Activated CD4-positive, alpha-beta T cell treated with anti-CD3 and anti-CD28 coated beads, Interleukin-2, amount 50 U/mL, for 16 hours (primary cell): ENCODE results near the gene PLCB4.

Source experiments
- DNase-seq: peaks from one replicate; pipeline ENCODE4 v3.0.0-alpha.2; 2020

Gene PLCB4

DNA sequence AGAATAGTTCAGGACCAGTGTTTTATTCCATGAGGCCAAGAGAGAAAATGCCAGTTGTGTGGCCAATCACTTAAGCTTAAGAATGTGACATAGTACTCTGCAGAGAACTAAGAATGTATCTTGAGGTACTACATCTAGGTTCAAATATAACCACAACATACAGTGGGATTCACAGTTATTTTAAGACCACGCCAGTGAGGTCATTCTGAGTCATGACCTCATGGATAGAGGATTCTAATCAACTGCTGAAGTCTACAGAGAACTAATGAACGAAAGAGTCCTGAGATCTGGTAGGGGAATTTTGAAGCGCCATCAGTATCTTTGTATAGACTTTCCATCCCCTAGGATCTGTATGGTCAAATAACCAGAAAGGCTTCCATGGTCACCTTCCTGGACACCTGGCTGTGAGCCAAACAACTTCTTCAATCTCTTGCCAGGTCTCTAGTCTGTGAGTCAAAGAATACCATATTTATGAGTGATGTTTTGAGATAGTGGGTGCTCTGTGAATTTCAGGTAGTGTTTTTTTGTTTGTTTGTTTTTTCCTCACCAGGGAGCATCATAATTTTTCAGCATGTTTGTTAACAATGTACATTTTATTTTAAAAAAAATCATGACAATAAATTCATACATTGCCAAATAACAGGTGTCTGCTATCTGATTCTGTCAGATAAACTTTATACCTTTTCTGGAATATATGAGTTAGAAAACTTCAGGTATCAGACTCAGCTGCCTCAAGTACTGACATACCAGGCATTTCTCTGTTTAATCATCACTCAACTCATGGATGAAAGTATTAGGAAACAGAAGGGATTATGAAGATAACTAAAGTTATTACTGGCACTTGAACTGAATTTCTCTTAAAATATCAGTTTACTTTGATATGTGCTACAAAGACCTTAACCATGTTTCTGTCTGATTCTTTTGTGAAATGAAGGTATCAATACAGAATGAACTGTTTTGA lies 217.9 kb downstream of the PLCB4 start:
- DNase-seq, result no peak

DNA sequence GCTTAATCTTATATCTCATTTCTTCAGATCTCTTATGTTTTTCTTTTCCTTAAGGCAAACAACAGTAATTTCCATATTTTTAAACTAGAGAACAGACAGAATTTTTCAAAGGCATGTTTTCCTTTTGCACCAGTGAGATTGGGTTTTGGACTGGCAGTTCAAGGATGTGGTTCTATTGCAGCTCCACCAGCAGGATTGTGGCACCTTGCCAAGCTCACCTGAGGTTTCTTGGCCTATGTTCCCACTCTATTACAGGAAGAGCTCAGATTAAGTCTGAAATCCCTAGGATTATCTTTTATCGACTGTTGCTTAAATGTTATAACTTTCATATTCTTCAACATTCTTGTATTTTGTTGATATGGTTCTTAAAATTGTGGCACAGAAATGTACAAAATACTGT lies 218.9 kb downstream of the PLCB4 start:
- no peak for DNase-seq

GRCh38 chr20:9290331-9290730 lies 221.4 kb downstream of the PLCB4 start:
- DNase-seq, result no peak

- DNase-seq, result no peak
Measured at GRCh38 chr20:9293145-9293544, 224.3 kb downstream of the PLCB4 start.

DNA sequence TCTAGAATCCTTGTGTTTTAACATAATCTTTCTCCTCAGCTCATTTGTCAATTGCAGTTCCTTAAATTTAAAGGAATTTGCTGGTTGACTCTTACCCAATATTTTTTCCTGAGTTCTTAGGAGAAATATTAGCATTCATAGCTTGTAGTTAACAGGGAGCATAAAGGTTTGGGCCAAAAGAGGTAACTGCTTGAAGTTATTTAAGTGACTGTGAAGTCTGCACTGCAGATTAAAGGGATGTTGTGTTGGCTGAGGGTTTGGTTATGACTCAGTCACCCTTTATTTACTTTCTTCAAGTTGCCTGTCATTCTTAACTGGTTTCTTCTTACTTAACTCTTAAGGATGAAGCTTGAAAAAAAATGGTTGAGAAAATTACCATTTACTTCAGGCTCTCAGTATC lies 225.2 kb downstream of the PLCB4 start:
- DNase-seq, result peak; percentile 2

- DNase-seq, result no peak
Measured at GRCh38 chr20:9298906-9299305, 230.0 kb downstream of the PLCB4 start.

DNA sequence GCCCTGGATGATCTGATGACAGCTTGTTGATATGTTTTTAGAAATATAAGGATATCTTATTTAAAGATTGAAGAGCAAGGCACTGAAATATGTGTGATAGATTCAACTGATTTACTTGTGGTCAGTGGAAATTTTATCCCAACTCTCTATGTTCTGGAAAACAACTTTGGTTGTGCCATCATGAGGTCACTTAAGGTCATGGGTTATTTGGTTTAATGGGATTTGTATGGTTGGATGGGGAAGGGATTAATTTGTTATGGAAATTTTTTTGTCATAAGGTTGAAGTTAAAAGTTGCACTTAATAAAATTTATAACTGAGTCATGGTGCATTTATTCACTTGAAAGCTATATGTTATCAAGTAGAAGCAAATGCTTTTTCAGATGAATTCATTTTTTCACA lies 231.2 kb downstream of the PLCB4 start:
- no peak for DNase-seq

DNA sequence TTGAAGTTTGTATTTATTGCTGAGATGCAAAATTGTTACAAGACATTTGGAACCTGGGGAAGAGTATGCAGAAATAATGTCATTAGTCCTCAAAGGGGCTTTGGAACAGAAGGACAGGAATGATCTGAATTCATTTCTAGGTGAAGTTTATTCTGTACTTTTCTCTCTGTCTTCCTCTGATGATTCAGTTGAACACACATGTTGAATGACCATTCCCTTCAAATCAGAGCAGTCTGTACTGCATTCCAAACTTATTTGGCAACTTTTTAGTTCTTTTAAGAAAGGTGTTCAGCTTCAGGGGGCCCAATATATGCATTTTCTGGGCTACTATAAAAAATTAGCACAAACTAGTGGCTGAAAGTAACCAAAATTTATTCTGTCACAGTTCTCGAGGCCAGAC lies 231.6 kb downstream of the PLCB4 start:
- DNase-seq, result no peak

- no peak for DNase-seq
Measured at GRCh38 chr20:9301129-9302090, 232.5 kb downstream of the PLCB4 start.

DNA sequence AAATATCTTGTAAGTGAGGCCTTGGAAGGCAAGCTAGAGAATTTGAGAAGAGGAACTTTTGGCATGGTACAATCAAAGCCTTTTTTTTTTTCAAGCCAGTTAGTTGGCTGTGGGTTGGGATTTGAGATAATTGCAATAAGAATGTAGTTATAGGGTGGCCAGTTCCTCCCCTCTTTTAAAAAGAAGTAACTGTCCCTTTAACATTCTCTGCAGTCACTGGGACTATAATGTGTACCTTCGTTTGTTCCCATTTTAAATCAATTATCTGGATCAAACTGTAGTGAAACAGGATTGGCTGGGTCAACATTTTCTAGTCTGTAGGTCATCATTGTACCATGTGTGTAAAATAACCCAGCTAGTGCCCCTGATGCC lies 233.2 kb downstream of the PLCB4 start:
- no peak for DNase-seq

DNA sequence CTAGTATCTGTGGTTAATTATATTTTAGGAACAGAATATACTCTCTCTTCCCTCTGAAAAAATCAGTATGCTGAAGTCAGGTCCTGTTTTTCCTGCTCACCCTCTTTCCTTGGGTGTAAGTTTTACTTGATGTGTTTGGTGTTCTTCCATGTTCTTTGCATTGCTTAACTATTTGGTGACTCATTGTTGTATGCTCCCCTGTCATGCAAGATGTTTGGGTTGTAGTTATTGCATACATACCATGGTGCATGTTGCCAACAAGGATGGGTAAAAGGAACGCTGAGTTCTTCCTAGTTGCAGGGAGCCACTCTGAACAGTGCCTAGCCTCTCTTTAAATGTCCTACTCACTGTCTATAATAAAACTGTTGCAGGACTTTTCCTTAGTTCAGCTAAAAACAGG lies 237.6 kb downstream of the PLCB4 start:
- no peak for DNase-seq

DNA sequence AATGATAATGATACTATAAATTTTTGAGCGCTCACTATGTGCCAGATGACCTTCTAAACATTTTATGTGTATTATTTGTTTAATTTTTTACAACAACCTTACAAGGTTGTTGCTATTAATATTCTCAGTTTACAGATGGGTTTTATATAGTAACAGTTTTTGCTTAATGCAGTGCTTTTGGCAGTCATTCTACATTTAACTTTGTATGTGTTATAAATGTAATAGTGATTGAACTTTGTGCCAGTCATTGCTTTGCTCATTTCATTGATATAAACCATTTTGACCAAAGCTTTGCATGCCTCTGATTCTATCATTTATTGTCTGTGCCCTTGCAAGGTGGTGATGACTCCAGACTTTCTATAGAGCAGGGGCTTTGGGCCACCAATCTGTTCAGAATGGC lies 239.2 kb downstream of the PLCB4 start:
- no peak for DNase-seq

GRCh38 chr20:9311132-9311531 lies 242.2 kb downstream of the PLCB4 start:
- DNase-seq, result no peak

DNA sequence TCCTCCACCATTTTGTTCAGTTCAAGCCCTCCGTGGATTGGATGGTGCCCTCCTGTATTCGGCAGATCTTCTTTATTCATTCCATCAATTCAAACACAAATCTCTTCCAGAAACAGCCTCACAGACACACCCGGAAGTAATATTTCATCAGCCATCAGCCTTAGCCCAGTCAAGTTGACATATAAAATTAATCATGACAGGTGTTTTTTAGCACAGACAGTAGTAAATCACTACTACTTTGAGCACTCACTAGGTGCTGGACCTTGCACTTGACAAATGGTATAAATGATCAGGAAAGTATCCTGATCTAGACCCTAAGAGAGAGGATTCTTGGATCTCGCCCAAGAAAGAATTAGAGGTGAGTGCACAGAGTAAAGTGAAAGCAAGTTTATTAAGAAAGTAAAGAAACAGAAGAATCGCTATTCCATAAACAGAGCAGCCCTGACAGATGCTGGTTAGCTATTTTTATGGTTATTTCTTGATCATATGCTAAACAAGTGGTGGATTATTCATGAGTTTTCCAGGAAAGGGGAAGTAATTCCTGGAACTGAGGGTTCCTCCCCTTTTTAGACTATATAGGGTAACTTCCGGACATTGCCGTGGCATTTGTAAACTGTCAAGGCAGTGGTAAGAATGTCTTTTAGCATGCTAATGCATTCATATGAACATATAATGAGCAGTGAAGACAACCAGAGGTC lies 250.9 kb downstream of the PLCB4 start:
- no peak for DNase-seq

DNA sequence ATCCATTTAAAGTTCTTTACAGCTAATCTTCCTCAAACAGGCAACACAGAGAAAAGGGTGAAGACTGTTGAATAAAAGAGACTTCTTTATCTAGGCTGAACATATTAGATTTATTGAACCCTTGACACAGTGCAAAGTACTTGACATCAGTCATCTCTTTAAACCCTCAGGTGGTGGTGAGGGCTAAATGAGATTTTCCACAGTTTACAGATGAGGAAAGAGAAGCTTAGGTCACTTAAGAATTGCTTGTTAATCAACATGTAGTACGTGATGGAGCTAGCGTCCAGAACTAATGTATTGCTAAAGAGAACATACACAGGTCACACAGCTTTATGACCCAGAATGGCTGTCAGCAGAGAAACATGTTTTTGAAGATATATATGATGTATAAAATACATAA lies 252.1 kb downstream of the PLCB4 start:
- no peak for DNase-seq

- no peak for DNase-seq
Measured at GRCh38 chr20:9322661-9323060, 253.8 kb downstream of the PLCB4 start.

- no peak for DNase-seq
Measured at GRCh38 chr20:9323622-9324021, 254.7 kb downstream of the PLCB4 start.

GRCh38 chr20:9329355-9330101 lies 260.6 kb downstream of the PLCB4 start:
- DNase-seq, result no peak

DNA sequence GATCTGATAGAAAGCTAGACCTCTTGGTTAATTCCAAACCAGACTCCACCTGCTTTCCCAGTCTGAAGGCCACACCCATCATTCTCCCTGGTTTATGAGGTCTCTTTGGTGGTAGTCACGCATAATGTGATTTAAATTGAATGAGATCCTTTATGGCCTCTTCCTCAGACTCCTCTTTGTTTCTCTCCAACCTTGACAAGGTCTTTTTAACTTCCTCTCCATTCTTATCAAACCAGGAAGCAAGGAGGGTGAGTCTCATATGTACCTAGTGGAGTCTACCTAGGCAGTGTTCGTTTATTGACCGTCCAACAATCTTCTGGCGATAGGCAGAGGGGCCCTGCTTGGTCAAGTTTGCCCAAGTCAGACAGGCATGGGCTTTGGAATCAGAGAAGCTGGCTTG lies 261.3 kb downstream of the PLCB4 start:
- DNase-seq, result no peak

GRCh38 chr20:9331707-9332435 lies 263.0 kb downstream of the PLCB4 start:
- DNase-seq, result no peak

- no peak for DNase-seq
Measured at GRCh38 chr20:9332791-9333479, 264.0 kb downstream of the PLCB4 start.
